Retinal pigment epithelial cell (primary cell): ENCODE results near the gene CFAP20DC.
A peak's percentile ranks its signal among the peaks of the same experiment; 100 is the strongest.
"Not testable (repeated sequence)": the region's sequence is repeated elsewhere in the genome, so short reads cannot be mapped to it uniquely, and the experiment has no call there.

Source experiments
- DNase-seq: peaks from one replicate; pipeline ENCODE4 v3.0.0-alpha.2; 2010; ENCODE audit warnings: low read depth
- H3K4me3 ChIP-seq: 2 replicates; pipeline ENCODE4 v1.5.1; 2011; ENCODE audit warnings: mild to moderate bottlenecking, low read length, control low read depth, moderate library complexity
- TF ChIP-seq, protein P1 (sequence below): conservative IDR thresholded peaks from 2 replicates; pipeline ENCODE4 v1.5.1; 2011; ENCODE audit warnings: low read depth, low read length, control low read depth, inconsistent platforms

CFAP20DC gene

DNA sequence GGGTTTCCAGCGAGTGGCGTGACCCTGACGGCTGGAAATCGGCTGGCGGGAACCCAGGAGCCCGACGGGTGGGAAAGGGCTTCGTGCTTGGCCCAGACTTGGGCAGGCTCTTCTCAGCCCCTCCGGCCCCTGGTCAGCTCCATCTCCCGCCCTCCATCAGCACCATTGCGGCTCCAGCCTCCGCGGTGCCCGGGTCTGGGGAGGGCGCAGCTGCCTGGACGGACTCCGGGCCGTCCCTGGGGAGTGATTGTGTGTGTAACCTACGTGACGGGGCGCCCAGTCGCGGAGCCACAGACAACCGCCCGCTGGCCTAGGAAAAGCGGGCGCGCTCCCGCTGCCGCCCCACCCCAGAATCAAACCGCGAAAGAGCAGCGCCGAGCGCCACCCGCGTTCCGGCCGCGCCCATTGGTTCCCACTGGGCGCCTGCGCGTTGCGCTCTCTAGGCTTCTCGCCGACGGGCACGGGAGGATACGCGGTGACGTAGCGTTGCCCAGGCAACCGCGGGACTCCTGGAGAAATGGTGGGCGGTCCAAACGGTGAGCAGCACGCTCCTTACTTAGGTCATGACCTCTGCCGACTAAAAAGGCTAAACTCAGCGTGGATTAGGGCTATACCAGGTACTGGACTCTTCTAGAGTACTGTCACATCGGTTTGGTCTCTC, at the start of gene CFAP20DC:
Gene CFAP20DC (minus strand): TSS at position 355 of the 661 bp plus-strand sequence. CDS start 394 bp downstream, outside the sequence.
- peak within 1 kb of the TSS; percentile 66 for H3K4me3 ChIP-seq
- TF ChIP-seq, protein P1, sequence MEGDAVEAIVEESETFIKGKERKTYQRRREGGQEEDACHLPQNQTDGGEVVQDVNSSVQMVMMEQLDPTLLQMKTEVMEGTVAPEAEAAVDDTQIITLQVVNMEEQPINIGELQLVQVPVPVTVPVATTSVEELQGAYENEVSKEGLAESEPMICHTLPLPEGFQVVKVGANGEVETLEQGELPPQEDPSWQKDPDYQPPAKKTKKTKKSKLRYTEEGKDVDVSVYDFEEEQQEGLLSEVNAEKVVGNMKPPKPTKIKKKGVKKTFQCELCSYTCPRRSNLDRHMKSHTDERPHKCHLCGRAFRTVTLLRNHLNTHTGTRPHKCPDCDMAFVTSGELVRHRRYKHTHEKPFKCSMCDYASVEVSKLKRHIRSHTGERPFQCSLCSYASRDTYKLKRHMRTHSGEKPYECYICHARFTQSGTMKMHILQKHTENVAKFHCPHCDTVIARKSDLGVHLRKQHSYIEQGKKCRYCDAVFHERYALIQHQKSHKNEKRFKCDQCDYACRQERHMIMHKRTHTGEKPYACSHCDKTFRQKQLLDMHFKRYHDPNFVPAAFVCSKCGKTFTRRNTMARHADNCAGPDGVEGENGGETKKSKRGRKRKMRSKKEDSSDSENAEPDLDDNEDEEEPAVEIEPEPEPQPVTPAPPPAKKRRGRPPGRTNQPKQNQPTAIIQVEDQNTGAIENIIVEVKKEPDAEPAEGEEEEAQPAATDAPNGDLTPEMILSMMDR, result no peak
- DNase-seq, result peak; percentile 82

DNA sequence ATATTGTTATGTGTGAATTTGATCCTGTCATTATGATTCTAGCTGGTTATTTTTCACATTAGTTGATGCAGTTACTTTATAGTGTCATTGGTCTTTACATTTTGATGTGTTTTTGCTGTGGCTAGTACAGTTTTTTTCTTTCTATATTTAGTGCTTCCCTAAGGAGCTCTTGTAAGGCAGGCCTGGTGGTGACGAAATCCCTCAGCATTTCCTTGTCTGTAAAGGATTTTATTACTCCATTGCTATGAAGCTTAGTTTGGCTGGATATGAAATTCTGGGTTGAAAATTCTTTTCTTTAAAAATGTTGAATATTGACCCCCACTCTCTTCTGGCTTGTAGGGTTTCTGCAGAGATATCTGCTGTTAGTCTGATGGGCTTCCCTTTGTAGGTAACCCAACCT, 48.7 kb upstream of the CFAP20DC start:
- DNase-seq, H3K4me3 ChIP-seq: not testable (repeated sequence)

DNA sequence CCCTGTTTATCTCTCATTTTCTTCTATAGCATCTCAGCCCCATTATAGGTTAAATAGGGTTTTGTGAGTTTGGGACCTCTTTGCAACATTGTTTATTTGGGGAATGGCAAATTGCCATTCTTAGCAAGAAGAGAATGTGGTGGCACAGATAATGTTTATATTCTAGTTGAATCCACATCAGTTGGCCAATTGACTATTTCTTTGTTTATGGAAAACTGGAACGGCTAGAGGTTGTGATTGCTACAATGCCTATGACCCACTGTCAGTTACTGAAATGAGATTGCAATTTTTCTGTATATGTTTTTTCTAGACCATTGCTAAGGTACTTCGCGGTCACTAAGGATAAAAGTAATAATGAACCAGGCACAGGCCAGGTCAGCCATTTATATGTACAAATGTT, 44.6 kb upstream of the CFAP20DC start:
- TF ChIP-seq, protein P1, result no peak
- no peak for DNase-seq
- H3K4me3 ChIP-seq, result no peak overlapping the region

DNA sequence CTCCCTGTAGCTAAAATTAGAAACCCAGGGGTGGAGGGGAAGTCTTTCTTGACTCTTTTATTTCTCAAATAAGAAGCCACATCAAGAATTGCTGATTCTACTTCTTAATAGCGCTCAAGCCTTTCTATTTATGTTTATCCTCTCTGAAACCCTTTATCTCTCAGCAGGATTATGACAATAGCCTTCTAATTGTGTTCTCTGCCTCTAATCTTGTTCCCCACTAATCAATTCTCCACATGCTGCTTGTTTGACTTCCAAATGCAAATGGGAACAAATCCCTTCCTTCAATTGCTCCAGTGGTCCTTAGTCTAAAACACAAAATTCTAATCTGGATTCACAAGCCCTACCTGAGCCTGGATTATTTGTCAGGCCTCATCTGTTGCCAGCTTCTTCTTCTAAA, 43.7 kb upstream of the CFAP20DC start:
- no peak for DNase-seq
- TF ChIP-seq, protein P1, result no peak
- no peak overlapping the region for H3K4me3 ChIP-seq

DNA sequence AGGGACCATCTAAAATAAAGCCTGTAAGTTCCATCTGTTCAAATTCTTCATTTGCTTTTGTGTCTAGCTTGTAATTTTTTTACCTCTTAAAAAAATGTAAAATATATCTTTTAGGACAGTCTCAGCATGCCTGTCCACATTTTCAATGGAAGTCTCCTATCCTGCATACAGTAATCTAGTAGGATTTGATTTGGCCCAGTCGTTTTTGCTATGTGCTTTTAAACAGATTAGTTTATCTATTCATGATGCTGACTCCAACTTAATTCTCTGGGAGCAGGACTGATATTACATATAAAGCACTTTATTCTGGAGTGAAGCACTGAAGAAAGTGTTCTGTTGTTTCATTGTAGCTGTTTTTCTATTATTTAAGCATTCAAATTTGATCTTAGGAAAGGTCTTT, 38.9 kb upstream of the CFAP20DC start:
- TF ChIP-seq, protein P1, result no peak
- no peak overlapping the region for H3K4me3 ChIP-seq
- no peak for DNase-seq

DNA sequence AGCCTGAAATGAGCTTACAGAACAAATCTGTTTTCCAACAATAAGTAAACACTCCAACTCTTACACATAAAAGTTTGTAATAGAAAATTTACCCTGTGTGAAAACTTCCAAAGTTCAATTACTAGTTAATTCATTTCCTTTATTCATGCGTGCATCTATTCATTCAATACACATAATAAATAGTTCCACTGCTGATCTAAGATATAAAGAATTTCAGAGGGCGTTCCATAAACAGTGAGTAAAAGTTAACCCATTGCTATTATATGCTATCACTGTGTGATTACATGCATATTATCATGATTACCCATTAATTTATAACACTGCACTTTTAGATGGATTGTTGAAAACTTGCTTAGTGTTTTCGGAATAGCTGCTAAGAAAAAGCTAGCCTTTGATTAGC, 36.2 kb upstream of the CFAP20DC start:
- TF ChIP-seq, protein P1, result no peak
- H3K4me3 ChIP-seq, result no peak overlapping the region
- DNase-seq, result no peak

DNA sequence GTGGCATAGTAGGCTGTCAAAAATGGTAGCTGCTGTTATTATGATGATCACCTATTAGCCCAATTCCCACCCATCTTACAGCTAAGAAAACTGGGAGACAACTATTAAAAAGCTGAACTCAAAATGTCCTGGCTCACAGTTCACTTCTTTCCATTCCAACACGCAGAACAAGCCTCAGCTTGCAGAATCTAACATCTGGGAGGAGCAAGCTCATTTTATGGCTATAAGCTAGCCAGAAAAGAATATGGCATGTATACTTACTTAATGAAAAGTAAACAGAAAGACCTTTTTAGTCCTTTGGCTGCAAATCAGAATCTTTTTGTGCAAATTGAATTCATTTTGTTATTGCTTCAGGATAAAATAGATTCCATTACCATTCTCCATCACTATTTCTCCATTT, 34.8 kb upstream of the CFAP20DC start:
- DNase-seq, result no peak
- no peak overlapping the region for H3K4me3 ChIP-seq
- TF ChIP-seq, protein P1, result no peak
